Stimulated activated CD4-positive, alpha-beta T cell treated with anti-CD3 and anti-CD28 coated beads, Interleukin-1b, Interleukin-23, amount 100 ng/mL, for 4 hours (primary cell): ENCODE results near the gene NR2C2AP.

Experiments
- DNase-seq, 2 donors: peaks; one replicate each; pipeline ENCODE4 v3.0.0-alpha.2; 2020; ENCODE audit warnings: low read depth in 2 of 2

NR2C2AP gene

GRCh38 chr19:19152668-19153384, 50.4 kb downstream of the NR2C2AP start:
- DNase-seq, result no peak

GRCh38 chr19:19151418-19151817, 51.8 kb downstream of the NR2C2AP start:
- DNase-seq, result no peak
